ENCODE measurements around the gene RNASE1.
"Not testable (repeated sequence)": the region's sequence is repeated elsewhere in the genome, so short reads cannot be mapped to it uniquely, and the experiment has no call there.

Gene RNASE1

DNA sequence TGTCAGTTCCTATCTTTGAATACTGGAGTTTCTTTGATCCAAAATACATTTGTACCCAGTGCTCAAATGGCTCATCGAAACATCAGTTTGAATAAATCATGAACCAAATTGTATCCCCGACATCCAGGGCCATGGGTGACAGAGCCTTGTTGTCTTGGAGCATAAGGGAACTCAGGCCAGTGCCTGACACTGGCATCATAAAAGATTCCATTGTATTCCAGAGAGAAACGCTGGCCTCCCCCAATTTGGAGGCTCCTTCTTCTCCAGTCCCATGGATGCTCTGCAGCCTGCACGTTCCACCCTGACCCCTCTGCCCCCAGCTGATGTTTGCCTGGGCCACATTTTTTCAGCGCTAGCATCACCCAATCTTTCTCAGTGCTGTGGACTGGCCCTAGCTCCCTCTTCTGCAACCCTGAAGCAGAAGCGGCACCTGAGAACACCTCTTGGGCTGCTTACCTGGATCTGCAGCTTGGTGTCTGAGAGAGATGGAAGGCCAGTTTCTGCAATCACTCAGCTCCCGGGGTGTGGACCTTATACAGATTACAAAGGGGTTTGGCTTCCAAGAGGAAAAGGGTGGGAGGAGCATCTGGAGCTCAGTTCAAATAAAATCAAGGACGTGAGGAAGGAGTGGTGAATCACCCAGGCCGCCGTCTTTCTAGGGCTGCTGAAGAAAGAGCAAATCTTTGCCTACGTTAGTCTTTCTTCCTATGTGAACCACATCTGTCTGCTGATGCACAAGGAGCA lies at the start of gene RNASE1:
RNASE1 (minus strand) TSS at position 504 of the 744 bp plus-strand sequence. CDS start 776 bp downstream, outside the sequence.
- DNase-seq (ENCODE audit: low spot score), result no peak

DNA sequence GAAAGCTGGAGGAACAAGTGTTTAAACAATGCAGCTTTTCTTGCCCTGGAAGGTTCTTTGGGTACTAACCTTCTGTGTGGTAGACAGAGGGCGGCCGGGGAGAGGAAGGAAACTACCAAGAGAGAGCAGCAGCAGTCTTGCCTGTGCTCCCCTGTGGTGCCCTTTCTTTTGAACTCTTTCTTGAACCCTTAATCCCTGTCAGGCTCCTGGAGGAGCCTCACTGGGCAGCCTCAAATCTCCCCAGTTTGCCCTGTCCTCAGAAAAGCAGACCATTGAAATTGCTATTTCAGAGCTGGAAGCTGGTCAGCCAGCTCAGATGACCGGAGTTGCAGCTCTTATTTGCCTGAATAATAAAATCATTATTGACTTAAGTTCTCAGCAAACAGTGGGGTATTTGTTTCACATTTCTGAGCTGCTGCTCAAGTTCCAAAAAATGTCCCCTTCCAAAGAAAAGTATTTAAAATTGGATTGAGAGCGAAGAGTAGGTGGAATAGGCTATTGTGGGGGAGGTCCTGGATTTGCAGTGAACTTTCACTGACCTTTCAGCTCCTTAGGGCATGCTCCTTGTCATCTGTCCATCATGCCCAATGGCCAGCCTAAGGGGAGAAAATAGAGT lies 46.4 kb upstream of the RNASE1 start:
- DNase-seq (ENCODE audit: low spot score), result no peak

DNA sequence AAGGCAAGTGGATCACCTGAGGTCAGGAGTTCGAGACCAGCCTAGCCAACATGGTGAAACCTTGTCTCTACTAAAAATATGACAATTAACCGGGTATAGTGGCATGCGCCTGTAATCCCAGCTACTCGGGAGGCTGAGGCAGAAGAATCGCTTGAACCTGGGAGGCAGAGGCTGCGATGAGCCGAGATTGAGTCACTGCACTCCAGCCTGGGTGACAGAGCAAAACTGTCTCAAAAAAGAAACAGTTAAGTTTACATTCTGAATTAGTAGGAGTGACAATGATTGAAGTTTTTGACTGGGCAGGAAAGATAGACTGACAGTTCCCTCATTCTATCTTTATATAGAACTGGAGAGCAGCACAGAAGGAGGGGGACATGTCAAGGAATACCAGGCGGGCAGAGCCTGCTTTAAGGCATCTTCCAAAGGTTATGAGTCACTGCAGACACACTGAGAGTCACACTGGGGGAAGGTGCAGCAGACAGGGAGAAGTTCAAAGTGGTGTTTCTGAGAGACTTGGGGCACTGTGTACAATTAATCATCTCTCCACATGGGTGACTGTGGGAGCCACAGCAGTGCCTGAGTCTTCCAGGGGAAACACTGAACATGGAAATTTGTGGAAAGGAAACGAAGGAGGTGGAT lies 45.8 kb upstream of the RNASE1 start:
- DNase-seq (ENCODE audit: low spot score), result peak; percentile 56

DNA sequence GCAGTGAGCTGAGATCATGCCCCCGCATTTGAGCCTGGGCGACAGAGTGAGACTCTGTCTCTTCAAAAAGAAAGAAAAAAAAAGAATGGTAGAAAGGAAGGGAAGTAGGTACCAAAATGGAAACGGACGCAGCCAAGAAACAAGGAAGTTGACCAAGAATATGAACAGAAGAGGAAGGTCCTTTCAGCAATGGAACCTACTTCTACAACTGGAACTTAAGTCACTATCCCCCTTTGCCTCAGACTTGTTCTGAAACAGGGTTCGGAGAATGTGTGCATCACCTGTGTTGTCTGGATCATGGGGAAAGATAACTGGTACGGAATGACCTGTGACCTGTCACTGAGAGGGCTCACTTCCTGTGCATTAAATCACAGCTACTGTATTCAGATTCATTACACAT lies 43.9 kb upstream of the RNASE1 start:
- no peak for DNase-seq (ENCODE audit: low spot score)

DNA sequence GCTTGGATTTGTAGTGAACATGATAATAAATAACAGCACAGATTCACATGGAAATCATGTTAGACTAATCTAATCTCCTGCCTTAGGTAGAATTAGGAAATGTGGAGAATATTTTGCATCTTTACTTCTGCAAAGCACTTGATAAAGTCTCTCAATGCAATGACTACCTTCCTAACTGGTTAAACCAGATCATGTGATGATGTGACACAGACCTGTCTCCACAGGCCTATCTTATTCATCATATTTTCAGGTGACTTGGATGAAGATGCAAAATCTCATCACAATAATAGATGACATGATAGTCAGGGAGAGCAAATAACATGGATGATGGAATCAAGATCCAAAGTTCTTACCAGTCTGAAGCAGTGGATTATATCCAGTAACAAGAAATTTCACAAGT lies 38.5 kb upstream of the RNASE1 start:
- no peak for DNase-seq (ENCODE audit: low spot score)

DNA sequence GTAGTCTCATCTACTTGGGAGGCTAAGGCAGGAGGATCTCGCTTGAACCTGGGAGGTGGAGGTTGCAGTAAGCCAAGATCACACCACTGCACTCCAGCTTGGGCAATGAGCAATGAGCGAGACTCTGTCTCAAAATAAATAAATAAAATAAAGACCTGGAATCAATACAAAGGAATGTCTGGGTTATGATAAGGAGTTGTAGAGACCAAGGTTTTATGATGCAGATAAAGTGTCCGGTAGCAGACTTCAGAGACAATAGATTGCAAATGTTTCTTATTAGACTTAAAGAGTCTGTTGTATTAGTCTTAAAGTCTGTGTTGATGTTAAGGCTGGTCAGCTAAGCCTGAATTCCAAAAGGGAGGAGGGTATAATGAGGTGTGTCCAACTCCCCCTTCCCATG lies 35.2 kb upstream of the RNASE1 start:
- DNase-seq (ENCODE audit: low spot score), result no peak

DNA sequence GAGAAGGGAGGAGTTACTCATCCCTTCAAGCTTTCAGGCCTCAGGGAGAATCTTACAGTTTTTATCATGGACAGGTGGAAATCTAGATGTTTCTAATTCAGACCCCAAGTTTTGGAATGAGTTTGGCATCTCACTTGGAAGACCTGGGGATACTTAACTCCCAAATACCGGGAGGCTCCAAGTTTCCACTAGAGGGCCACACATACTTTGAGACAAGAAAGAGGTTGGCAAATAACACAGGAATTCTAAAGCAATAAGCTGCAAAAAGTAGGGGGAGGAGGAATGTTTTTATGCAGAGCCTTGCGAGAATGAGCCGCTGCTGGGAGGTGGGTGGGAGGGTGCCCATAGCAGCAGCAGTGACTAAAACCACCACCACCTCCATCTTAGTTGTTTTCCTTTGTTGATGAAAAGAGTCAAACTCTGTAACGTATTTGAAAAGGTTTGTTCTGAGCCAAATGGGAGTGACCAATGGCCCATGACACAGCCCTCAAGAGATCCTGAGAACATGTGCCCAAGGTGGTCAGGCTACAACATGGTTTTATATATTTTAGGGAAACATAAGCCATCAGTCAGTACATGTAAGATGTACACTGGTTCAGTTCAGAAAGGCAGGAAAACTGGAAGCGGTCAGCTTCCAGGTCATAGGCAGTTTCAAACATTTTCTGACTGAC lies 34.2 kb upstream of the RNASE1 start:
- DNase-seq (ENCODE audit: low spot score), result peak; percentile 68

DNA sequence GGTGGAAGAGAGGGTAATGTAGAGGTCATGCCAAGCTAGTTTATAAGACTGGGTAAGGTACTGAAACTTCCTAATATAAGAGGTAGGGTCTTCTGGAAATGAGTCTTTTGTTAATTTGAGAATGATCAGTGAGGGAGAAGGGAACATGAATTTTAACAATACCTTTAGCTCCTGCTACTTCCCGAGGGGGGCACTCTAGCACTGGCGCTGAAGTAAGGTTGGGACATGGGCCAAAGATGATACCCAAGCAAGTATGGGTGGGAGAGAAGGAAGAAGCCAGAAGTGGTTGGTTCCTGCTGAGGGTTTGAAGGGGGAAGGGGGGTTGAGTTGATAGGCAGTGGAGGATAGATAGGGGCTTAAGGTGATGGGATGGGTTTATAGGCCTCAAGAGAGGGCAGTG lies 32.3 kb upstream of the RNASE1 start:
- DNase-seq (ENCODE audit: low spot score), result no peak

DNA sequence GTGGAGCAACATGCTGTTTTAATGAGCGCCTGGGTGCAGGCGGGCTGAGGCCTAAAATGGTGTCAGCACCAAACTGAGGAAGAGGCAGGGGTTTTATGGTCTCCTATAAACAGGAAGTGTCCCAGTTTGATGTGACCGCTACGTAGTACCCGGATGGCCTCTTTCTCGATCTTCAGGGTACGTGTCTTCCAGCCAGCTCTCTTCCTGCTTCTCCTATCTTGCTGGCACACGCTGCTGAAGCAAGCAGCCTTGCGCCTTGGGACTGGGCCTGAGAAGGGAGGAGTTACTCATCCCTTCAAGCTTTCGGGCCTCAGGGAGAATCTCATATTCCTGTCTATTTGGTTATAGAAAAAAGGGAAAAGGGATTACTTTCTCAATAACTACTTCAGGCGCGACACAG lies 28.2 kb upstream of the RNASE1 start:
- DNase-seq (ENCODE audit: low spot score), result no peak

DNA sequence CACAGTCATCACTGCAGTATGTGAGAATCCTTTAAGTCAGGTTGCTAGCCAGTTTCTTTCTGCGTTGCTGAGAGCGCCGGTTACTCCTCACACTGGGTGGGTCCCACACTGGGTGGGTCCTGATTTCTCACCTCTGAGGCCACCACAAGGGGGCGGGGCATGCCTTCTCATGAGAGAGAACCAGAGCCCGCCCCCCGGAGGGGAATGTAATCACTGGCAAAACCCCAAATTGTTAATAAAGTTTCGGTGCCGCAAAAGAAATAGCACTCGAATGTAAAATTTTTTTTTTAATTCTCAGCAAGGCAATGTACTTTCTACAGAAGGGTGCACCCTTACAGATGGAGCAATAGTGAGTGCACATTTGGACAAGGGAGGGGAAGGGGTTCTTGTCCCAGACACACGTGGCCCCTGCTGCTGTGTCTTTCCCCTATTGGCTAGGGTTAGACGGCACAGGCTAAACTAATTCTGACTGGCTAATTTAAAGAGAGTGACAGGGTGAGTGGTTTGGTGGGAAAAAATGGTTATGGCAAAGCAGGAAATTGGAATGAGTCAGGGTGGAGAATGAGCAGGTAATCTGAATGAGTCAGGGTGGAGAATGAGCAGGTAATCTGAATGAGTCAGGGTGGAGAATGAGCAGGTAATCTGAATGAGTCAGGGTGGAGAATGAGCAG lies 25.5 kb upstream of the RNASE1 start:
- not testable (repeated sequence) for DNase-seq (ENCODE audit: low spot score)

DNA sequence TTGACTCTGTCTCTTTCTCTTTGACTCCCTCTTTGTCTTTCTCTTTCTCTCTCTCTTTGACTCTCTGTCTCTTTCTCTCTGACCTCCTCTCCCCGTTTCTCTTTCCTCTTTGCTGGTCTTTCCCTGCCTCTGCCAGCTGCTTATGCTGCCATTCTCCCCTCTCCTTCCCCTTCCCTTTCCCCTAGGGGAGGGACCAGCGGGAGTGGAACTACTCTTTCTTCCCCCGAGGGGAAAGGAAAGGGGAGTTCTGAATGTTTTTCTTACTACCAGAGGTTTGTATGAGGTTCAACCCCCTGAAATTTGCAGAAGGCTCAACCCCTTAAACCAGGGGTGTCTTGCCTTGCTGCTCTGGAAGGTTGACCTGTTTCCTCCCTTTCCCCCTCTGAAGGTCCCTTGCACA lies 24.7 kb upstream of the RNASE1 start:
- DNase-seq (ENCODE audit: low spot score), result no peak

DNA sequence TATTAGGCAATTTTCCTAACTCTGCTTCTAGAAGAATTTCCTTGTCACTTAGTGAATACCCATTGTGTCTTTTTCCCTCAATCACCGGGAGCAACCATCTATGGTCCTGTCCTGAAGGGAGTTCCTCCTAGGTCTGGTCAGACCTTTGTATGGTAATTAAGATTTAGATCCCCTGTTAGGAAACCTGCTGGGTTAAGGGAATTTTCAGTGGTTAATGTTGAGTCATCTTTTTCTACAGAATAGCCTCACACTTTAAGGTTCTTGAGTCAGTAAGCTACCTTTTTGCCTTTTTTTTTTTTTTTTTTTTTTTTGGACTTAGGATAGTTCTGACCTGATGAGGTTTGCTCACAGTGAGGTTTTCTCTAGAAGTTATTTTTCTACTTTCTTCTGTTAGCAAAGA lies 24.0 kb upstream of the RNASE1 start:
- DNase-seq (ENCODE audit: low spot score), result not testable (repeated sequence)

DNA sequence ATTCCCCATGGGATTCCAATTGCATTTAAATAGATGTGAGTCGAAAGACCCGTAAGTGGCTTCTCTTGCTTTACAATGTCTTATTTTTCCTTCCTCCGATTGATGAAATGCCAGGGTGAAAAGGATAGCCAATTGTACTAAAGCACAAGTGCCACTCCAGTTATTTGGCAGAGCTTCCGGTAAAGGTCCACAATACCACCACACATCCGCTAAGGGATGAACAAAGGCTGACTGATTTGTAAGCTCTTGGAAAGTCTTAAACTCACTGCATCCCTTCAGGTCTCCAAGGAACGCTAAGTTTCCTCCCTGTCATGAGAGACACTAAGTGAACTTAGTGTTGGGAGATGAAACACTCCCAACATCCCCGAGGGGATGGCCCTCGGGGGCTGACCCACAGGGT lies 21.2 kb upstream of the RNASE1 start:
- no peak for DNase-seq (ENCODE audit: low spot score)

DNA sequence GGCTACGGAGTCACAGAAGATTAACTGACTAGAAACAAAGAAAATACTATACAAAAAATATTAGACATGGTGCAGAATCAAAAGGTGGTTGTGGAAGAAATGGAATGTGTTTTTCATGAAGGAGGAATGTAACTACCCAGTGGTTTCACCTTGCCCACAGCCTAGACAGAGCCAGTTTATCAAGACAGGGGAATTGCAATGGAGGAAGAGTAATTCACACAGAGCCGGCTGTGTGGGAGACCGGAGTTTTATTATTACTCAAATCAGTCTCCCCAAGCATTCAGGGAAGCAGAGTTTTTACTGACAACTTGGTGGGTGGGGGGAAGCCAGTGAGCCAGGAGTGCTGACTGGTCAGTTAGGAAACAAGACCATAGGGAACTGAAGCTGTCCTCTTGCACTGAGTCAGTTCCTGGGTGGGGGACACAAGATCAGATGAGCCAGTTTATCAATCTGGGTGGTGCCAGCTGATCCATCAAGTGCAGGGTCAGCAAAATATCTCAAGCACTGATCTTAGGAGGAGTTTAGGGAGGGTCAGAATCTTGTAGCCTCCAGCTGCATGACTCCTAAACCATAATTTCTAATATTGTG lies 19.0 kb upstream of the RNASE1 start:
- DNase-seq (ENCODE audit: low spot score), result not testable (repeated sequence)

DNA sequence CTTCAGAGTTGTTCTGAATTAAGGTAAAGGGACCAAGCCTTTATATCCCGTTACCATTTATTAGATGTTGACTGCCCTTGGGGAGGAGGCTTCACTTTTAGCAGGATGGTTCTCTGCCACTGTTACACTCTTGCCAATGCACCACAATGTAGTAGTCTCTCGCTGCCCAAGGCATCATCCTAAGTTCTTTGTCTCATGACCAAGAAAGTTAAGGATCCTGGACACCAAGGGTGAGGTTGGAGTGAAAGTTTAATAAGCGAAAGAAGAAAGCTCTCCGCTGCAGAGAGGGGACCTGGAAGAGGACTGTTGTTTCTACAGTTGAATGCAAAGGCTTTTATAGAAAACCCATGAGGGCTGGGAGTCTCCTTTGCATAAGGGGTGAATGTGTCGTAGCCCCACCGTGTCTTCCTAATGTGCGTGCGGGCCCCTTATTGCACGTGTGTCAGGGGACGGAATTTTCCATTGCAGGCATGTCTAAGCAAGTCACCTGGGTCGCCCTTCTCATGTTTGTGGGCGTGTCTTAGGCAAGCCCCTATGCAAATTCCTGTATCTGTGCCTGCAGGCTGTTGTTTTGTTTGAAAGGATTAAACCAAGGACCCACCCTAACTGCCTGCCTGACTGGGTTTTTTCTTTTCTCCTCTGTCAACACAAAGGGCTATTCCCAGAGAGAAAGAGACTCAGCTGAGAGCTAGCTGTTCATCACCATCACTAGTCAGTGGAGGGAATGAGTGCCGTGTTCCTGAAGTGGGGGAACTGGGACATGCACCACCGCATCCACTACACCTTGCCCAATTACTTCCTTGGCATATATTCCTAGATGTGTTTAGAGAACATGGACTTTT lies 17.6 kb upstream of the RNASE1 start:
- DNase-seq (ENCODE audit: low spot score), result no peak

DNA sequence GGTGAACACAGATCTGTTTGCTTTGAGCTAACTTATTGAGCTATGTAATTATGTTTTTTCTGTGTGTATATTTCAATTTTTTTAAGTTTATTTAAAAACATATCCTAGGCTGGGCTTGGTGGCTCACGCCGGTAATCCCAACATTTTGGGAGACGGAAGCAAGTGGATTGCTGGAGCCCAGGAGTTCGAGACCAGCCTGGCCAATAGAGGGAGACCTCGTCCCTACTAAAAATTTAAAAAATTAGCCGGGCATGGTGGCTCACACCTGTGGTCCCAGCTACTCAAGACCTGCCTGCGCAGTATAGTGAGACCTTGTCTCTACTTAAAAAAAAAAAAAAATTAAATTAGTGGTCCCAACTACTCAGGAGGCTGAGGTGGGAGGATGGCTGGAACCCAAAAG lies 16.2 kb upstream of the RNASE1 start:
- DNase-seq (ENCODE audit: low spot score), result no peak

DNA sequence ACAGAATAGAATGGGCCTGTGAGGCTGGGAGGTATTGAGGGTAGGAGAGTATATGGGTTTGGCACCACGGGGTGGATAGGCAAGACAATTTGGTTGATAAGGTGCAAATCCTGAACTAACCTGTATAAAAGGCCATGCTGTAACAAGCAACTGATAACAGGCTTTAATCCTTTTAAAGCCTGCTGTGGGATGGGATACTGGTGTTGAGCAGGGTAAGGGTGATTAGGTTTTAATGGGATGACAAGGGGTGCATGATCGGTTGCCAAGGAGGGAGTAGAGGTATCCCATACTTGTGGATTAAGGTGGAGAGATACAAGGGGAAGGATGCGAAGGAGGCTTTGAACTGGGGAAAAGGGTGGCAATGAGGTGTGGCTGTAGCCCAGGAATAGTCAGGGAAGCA lies 13.3 kb upstream of the RNASE1 start:
- DNase-seq (ENCODE audit: low spot score), result not testable (repeated sequence)

DNA sequence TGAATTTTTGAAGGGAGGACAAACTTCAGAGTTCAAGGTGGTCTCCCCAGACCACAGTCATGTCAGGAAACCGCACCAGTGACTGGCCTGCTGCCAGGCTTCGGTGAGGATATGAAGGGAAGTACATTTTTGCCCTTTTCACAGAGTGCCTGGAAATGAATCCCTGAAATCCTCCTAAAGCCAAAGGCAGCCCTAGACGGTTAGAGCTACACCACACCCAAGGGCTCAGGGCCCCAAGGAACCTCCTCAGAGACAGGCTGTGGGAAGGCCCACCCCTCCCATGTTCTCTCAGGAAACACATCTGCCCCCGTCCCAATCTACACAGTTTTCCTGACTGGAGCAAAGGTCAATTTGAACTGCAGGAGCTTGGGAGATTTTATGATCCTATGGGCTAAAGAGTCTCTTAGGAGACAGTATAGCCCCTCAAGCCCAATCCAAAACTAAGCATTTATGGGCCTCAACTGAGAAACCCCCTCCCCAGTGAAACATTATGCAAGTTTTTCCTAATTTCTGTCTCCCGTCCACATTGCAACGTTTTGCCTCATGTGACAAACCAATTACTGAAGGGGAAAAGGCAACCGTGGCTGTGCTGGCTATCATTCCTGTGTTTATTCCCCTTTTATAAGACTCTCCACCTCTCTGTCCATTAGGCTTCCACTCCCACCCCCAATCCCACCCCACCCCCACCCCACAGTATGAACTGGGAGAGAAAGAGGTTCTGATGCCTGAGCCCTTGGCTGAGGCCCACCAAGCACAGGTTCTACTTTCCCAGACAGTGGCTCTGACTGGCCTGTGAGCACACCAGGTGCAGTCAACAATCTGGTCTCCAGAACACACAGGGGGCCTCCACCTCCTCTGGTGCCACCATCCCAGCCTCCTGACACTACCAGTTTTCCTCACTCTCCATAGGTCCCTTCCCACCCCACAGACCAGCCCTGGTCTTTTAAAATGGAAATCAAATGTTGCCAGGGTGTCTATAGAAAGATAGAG lies 9.6 kb upstream of the RNASE1 start:
- no peak for DNase-seq (ENCODE audit: low spot score)

DNA sequence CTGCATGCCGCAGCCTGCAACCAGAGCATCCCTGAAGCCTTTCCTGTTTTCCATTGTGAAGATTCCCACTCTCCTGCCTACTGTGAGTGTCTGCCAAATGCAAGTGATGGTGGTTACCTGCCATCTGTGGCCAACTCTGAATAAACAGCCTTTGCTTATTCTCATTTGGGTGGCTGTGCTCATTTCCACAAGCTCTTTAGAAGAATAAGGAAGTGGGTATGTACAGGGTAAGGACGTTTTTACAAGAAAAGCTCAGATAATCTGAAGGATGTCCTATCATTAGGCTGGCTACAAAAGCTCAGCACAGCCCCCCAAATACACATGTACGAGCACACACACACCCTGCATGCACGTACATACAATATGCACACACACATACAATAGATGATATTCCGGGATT lies 7.3 kb upstream of the RNASE1 start:
- DNase-seq (ENCODE audit: low spot score), result no peak

DNA sequence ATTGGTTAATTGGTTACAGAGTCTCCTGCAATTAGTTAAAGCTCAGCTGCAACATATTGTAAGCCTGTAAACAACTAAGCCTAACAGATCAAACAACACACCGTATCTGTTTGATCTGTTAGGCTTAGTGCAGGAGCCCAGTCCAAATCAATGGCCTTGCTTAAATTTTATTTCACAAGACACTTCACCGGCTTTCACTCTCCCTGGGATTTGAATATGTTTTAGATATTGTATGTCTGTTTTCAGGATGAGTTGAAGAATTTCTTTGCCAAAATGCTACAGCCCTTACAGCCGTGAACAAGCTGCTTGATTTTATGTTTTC lies 5.5 kb upstream of the RNASE1 start:
- DNase-seq (ENCODE audit: low spot score), result no peak
